ENCODE measurements around the gene FOXN3. TPM values are rescaled to one million over a fixed set of nuclear protein-coding genes. Genes with fewer than 3 reads are reported as not detected.
"Not testable (repeated sequence)": the region's sequence is repeated elsewhere in the genome, so short reads cannot be mapped to it uniquely, and the experiment has no call there.

Gene FOXN3
- total and polyA plus RNA-seq, 8 donors: 8.8 to 58.0 (median 31.7) TPM

DNA sequence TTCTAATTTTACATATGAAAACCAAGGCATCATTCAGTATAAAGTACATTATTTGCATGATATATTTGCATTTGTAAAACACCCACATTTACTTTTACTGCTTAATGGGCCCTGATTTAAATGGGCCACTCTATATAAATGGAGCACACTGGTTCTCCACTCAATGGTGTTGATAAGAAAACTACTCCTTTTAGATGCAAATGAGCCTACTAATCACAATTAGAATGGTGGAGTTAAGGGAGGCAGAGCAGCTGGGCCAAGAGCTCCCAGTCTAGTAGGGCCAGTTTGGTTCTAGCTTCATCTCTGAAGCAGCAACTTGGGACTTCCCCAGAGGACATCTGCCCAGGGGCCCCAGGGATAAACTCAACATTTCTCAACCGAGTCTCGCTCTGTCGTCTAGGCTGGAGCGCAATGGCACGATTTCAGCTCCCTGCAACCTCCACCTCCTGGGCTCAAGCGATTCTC lies 120.7 kb downstream of the FOXN3 start:
- ATAC-seq: no peak
- no peaks in the 10 kb centered on the region for H3K9me3 ChIP-seq
- intact Hi-C loops (cut with DNase I): no loop called here
- DNase-seq: no peak
- TF ChIP-seq, protein P1, sequence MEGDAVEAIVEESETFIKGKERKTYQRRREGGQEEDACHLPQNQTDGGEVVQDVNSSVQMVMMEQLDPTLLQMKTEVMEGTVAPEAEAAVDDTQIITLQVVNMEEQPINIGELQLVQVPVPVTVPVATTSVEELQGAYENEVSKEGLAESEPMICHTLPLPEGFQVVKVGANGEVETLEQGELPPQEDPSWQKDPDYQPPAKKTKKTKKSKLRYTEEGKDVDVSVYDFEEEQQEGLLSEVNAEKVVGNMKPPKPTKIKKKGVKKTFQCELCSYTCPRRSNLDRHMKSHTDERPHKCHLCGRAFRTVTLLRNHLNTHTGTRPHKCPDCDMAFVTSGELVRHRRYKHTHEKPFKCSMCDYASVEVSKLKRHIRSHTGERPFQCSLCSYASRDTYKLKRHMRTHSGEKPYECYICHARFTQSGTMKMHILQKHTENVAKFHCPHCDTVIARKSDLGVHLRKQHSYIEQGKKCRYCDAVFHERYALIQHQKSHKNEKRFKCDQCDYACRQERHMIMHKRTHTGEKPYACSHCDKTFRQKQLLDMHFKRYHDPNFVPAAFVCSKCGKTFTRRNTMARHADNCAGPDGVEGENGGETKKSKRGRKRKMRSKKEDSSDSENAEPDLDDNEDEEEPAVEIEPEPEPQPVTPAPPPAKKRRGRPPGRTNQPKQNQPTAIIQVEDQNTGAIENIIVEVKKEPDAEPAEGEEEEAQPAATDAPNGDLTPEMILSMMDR (IDR thresholded peaks at IDR 0.05): no peak
- WGBS, 2 donors: 92 to 96% methylated on average over 6 of the region's 6 CpGs
- no peak for FAIRE-seq
- no peaks in the 10 kb centered on the region for H3K36me3 ChIP-seq
- H3K4me3 ChIP-seq: no peak overlapping the region
- no peaks in the 10 kb centered on the region for H3K27me3 ChIP-seq
- H3K27ac ChIP-seq: no peak overlapping the region
- H3K4me1 ChIP-seq: peaks cover 0 to 13% (median 8%) of the 10 kb centered on the region in 3 donors

GRCh38 chr14:89294872-89295271 lies 122.2 kb downstream of the FOXN3 start:
- no peaks in the 10 kb centered on the region for H3K36me3 ChIP-seq
- DNase-seq (no peak), FAIRE-seq (no peak), ATAC-seq (no peak)
- peaks cover 0 to 13% (median 8%) of the 10 kb centered on the region in 3 donors for H3K4me1 ChIP-seq
- no peaks in the 10 kb centered on the region for H3K9me3 ChIP-seq
- H3K27me3 ChIP-seq: no peaks in the 10 kb centered on the region
- TF ChIP-seq, protein P1 (IDR thresholded peaks at IDR 0.05): no peak
- intact Hi-C loops (cut with DNase I): no loop called here
- H3K27ac ChIP-seq: no peak overlapping the region
- H3K4me3 ChIP-seq: no peak overlapping the region
- WGBS, 2 donors: 91 to 97% methylated on average over 6 of the region's 6 CpGs

GRCh38 chr14:89294469-89294868 lies 122.6 kb downstream of the FOXN3 start:
- FAIRE-seq; H3K36me3 ChIP-seq; H3K27me3 ChIP-seq; H3K27ac ChIP-seq; intact Hi-C loops (cut with DNase I); H3K9me3 ChIP-seq; ATAC-seq; DNase-seq; H3K4me3 ChIP-seq: not testable (repeated sequence)
- 82 to 87% methylated on average over 4 of the region's 4 CpGs for WGBS, 2 donors
- peaks cover 0 to 15% (median 8%) of the 10 kb centered on the region in 3 donors for H3K4me1 ChIP-seq

GRCh38 chr14:89294060-89294459 lies 123.0 kb downstream of the FOXN3 start:
- no peaks in the 10 kb centered on the region for H3K27me3 ChIP-seq
- no peaks in the 10 kb centered on the region for H3K36me3 ChIP-seq
- peak; percentile 75 to 91 (median 86) for ATAC-seq

GRCh38 chr14:89293314-89293916 lies 123.6 kb downstream of the FOXN3 start:
- H3K27me3 ChIP-seq: no peaks in the 10 kb centered on the region
- no peak for FAIRE-seq
- intact Hi-C loops (cut with DNase I): no loop called here

More at GRCh38 chr14:89294060-89294459, 123.0 kb downstream of the FOXN3 start:
- H3K27ac ChIP-seq: no peak overlapping the region
- DNase-seq (peak in 4 of 6 donors; percentile 28 to 60 (median 54)), FAIRE-seq (no peak)
- TF ChIP-seq, protein P1 (IDR thresholded peaks at IDR 0.05): no peak
- H3K9me3 ChIP-seq: no peaks in the 10 kb centered on the region
- peaks cover 0 to 20% (median 8%) of the 10 kb centered on the region in 3 donors for H3K4me1 ChIP-seq
- intact Hi-C loops (cut with DNase I): no loop called here
- no peak overlapping the region for H3K4me3 ChIP-seq
- WGBS, 2 donors: 39 to 41% methylated on average over 7 of the region's 7 CpGs

More at GRCh38 chr14:89293314-89293916, 123.6 kb downstream of the FOXN3 start:
- TF ChIP-seq, protein P1 (IDR thresholded peaks at IDR 0.05): no peak
- no peak for DNase-seq
- peaks cover 0 to 20% (median 8%) of the 10 kb centered on the region in 3 donors for H3K4me1 ChIP-seq
- no peak overlapping the region for H3K4me3 ChIP-seq
- no peak overlapping the region for H3K27ac ChIP-seq
- no peaks in the 10 kb centered on the region for H3K36me3 ChIP-seq
- WGBS, 2 donors: 60 to 70% methylated on average over 6 of the region's 6 CpGs
- no peaks in the 10 kb centered on the region for H3K9me3 ChIP-seq
- ATAC-seq: peak in 2 of 4 donors; percentile 9 to 21

All from pancreas (tissue), 10 donors.